ENCODE data around the gene RAP1A.

The RAP1A gene

DNA sequence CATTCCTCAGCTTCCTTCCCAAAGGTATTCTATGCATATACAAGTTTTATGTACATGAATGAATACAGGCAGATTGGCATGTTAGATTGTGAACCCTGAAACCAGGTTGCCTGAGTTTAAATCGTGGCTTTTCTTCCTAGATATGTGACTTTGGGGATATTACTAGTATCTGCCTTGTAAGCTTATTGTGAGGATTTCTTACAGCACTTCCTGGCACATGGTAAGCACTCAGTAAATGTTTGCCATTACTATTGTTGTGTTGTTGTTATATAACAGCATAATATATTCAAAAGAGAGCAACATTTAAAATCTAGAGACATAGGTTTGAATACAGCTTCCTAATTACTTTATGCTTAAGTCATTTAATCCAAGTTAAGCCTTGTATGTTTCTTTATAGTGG, 45.1 kb downstream of the RAP1A start:
- no peaks in the 10 kb centered on the region for H3K27me3 ChIP-seq (replicated peaks)
- no peak overlapping the region for H3K4me3 ChIP-seq (ENCODE audit: low read depth, low read length)
- TF ChIP-seq, protein P1, sequence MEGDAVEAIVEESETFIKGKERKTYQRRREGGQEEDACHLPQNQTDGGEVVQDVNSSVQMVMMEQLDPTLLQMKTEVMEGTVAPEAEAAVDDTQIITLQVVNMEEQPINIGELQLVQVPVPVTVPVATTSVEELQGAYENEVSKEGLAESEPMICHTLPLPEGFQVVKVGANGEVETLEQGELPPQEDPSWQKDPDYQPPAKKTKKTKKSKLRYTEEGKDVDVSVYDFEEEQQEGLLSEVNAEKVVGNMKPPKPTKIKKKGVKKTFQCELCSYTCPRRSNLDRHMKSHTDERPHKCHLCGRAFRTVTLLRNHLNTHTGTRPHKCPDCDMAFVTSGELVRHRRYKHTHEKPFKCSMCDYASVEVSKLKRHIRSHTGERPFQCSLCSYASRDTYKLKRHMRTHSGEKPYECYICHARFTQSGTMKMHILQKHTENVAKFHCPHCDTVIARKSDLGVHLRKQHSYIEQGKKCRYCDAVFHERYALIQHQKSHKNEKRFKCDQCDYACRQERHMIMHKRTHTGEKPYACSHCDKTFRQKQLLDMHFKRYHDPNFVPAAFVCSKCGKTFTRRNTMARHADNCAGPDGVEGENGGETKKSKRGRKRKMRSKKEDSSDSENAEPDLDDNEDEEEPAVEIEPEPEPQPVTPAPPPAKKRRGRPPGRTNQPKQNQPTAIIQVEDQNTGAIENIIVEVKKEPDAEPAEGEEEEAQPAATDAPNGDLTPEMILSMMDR (IDR thresholded peaks at IDR 0.05; ENCODE audit: low read depth, low read length, missing control alignments): no peak
- H3K36me3 ChIP-seq (replicated peaks): no peaks in the 10 kb centered on the region
- in situ Hi-C loops (cut with HindIII; ENCODE audit: low pct_ligation_motif_present, low sequenced_read_pairs): no loop called here
- DNase-seq: no peak
- H3K27ac ChIP-seq: no peak overlapping the region

DNA sequence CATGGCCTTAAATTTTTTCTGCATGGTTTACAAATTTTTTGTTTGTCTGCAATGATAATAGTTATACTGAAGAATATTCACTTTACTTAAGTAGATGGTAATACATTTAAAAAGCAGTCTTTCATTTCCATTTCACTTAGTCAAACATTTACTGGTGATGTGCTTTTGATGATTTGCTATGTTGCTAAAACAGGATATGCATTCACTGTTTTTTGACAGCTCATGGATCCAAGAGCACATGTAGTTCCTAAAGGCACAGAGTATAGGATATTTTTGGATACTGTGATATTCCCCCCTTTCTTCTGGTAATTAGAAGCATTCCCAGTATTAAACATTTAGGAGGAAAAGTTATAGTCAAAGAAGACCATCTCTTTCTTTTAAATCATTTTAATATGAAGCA, 45.9 kb downstream of the RAP1A start:
- no peak overlapping the region for H3K27ac ChIP-seq
- TF ChIP-seq, protein P1 (IDR thresholded peaks at IDR 0.05; ENCODE audit: low read depth, low read length, missing control alignments): no peak
- no peak for DNase-seq
- in situ Hi-C loops (cut with HindIII; ENCODE audit: low pct_ligation_motif_present, low sequenced_read_pairs): no loop called here
- no peak overlapping the region for H3K4me3 ChIP-seq (ENCODE audit: low read depth, low read length)
- no peaks in the 10 kb centered on the region for H3K36me3 ChIP-seq (replicated peaks)
- no peaks in the 10 kb centered on the region for H3K27me3 ChIP-seq (replicated peaks)

DNA sequence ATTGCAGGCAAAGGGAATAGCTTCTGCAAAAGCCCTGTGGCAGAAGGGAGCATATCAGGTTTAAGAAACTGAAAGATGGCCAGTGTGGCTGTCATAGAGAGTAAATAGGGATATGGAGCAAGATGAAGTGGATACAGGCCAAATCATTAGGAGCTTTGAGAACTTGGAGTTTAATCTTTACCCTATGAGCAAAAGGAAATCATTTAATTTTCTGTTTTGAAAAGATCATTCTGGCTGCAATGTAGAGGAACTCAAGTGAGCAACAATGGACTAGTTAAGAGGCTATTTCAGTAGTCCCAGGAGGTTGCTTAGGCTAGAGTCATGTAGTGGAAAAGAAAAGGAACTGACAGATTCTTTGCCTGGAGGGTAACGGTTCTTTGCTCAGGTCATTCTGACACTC, 47.2 kb downstream of the RAP1A start:
- Histone ChIP-seq H3K27me3 (replicated peaks) (no peaks in the 10 kb centered on the region), H3K4me3 (ENCODE audit: low read depth, low read length) (no peak overlapping the region), H3K36me3 (replicated peaks) (no peaks in the 10 kb centered on the region), H3K27ac (no peak overlapping the region)
- in situ Hi-C loops (cut with HindIII; ENCODE audit: low pct_ligation_motif_present, low sequenced_read_pairs): no loop called here
- DNase-seq: no peak
- TF ChIP-seq, protein P1 (IDR thresholded peaks at IDR 0.05; ENCODE audit: low read depth, low read length, missing control alignments): no peak

DNA sequence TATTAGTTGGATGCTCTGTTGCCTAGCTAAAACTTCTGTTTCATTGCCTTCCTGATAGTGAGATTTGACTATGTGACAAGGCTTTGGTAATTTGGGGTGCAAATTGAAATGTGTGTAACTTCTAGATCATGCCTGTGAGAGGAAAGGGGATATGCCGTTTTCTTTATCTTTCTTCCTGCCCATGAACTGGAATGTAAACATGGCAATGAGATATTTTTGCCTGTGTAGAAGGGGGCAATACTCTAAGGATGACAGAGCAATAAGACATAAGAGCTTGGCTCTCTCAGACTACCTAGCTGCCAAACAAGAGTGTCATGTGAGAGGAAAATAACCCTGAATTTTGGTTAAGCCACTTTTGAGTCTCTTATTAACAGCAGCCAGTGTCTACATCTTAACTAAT, 49.7 kb downstream of the RAP1A start:
- TF ChIP-seq, protein P1 (IDR thresholded peaks at IDR 0.05; ENCODE audit: low read depth, low read length, missing control alignments): no peak
- no peak overlapping the region for H3K27ac ChIP-seq
- DNase-seq: no peak
- no peak overlapping the region for H3K4me3 ChIP-seq (ENCODE audit: low read depth, low read length)
- in situ Hi-C loops (cut with HindIII; ENCODE audit: low pct_ligation_motif_present, low sequenced_read_pairs): no loop called here
- no peaks in the 10 kb centered on the region for H3K36me3 ChIP-seq (replicated peaks)
- H3K27me3 ChIP-seq (replicated peaks): no peaks in the 10 kb centered on the region

DNA sequence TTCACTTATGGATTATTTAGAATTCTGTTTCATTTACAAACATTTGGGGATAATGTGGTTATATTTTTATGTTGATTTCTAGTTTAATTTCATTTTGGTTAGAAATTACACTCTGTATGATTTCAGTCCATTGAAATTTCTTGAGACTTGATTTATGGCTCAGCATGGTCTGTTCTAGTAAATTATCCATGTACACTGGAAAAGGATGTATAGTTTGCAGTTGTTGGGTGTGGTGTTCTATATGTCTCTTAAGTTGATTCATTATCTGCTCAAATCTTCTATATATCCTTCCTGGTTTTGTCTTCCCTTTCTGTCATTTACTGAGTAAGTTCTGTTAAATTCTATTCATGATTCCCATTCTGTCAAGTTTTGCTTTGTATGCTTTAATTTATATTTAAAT, 52.3 kb downstream of the RAP1A start:
- H3K27ac ChIP-seq: no peak overlapping the region

DNA sequence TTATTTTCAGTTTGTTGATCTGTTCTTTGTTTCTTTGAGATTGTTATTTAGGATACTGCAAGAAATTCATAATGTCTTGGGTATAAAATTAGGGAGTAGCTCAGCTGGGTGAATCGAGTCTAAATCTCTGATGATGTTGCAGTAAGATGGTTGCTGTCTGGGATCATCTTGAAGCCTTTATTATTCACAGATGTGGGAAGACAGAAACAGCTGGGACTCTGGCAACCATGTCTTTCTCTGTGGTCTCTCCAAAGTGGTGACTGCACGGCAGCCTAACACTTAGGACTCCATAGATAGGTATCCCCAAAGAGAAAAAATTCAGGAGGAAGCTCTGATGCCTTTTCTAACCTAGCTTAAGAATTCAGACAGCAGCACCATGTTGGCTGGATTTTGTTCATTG, 52.7 kb downstream of the RAP1A start:
- no peaks in the 10 kb centered on the region for H3K36me3 ChIP-seq (replicated peaks)
- TF ChIP-seq, protein P1 (IDR thresholded peaks at IDR 0.05; ENCODE audit: low read depth, low read length, missing control alignments): no peak
- no peak for DNase-seq
- in situ Hi-C loops (cut with HindIII; ENCODE audit: low pct_ligation_motif_present, low sequenced_read_pairs): no loop called here
- no peaks in the 10 kb centered on the region for H3K27me3 ChIP-seq (replicated peaks)
- H3K27ac ChIP-seq: no peak overlapping the region
- no peak overlapping the region for H3K4me3 ChIP-seq (ENCODE audit: low read depth, low read length)

More for the DNA sequence above, 52.3 kb downstream of the RAP1A start:
- no peaks in the 10 kb centered on the region for H3K36me3 ChIP-seq (replicated peaks)
- TF ChIP-seq, protein P1 (IDR thresholded peaks at IDR 0.05; ENCODE audit: low read depth, low read length, missing control alignments): no peak
- H3K4me3 ChIP-seq (ENCODE audit: low read depth, low read length): no peak overlapping the region
- no peaks in the 10 kb centered on the region for H3K27me3 ChIP-seq (replicated peaks)
- in situ Hi-C loops (cut with HindIII; ENCODE audit: low pct_ligation_motif_present, low sequenced_read_pairs): no loop called here
- DNase-seq: no peak
